GM20431 (cell line): ENCODE measurements around the gene PRKN.

ENCODE experiments used
- in situ Hi-C: fragments of 300-500 bp; cut with MseI, MboI; formaldehyde crosslinking; loops from one replicate; pipeline ENCODE4 v1.15.0; 2020; ENCODE audit warnings: low sequenced_read_pairs; ENCODE audit not compliant: unreplicated experiment

The PRKN gene

DNA sequence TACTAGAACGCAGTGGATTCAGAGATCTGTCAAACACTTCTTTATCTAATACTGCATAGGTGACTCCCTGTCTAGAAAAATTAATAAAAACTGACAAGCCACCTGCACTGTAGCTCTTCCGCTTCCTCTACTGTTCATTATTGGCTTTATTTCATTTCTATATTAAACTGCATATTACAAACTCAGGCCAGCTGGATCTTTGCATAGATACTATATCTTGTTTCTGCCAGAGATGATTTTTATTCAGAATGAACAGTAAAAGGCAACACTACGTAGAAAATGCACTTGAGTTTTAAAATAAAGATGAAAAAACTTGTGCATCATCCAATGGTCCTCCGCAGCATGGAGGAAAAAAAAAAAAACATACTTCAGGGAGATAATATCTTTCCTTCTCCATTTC is 508.3 kb downstream of the PRKN start:
- in situ Hi-C loops = no loop called here

DNA sequence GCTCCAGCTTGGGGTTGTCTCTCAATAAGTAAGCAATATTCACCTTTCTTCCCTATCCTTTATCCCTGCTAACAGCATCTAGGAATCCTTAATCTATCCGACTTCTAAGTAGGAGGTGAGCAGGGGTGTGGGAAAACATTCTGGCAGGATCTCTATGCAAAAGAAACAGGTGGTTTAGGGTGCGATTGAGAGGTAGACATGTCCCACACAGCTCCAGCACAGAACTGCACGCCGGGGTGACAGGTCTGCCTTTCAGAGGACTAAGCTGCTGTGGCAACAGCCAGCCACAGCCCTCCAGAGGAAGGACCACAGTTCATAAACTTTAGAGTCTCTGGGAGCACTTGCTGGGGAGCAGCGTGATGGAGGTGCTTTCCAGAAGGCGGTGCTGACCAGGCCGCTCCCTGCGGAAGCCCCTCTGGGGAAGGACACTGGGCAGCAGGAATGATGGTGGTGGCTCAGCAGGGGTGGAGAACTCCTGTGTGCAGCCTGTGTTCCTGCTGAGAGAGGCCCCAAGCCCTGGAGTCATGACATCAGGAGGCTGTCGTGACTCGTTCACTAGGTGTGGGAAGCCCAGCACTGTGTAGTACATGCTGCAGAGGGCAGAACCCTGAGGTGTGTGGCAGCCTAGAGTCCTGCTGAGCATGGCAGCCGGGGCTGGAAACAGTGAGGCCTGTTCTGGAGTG is 509.6 kb downstream of the PRKN start:
- in situ Hi-C loops = no loop called here

DNA sequence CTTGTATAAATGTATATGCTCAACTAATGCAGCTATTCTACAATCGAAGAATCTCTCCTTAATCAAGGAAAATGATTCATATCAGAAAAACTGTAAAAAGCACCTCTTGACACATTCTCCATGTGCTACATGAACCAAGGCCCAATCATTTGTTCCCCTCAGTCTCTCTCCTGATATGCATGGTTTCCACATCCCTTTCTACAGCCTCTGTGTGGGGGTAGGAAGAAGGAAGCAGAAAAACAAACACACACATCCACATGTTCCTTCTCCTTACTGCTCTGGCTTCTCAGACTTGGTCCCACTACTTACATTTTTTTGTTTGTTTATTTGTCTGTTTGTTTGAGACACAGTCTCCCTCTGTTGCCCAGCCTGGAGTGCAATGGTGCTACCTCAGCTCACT is 510.5 kb downstream of the PRKN start:
- in situ Hi-C loops = no loop called here

DNA sequence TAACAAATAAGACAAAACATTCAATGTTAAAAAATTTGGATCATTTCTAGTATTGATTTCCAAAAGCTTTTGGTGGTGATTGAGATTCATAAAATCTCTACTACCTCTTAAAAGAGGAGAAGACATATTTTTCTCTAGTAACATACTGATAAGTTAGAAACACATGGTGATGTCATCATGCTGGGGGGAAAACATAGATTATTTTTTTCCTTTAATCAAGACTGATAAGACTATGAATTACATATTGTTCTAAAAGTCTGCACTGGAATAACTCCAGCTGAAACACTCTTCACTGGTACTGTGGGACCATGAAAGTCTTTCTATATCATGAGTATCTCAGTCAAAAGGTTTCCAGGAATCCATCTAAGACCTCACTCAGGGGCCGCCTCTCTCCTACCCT is 515.8 kb downstream of the PRKN start:
- in situ Hi-C loops = no loop called here

DNA sequence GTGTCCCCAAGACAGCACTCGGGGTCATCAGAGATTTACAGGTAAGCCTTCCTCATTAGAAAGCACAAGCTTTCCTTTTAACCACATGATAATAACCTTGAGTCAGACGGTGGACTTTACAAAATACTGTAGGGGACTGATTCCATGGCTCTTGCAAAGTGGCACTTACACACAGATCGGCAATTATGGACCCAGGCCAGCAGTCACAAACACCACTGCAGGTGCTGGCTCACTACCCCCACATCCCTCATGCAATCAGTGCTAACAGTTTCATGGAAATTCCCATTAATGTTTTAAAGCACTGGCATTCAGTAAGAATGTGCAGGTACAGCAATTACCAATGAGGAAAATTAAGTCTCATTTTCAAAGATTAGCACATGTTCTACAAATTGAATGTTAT is 516.5 kb downstream of the PRKN start:
- in situ Hi-C loops = no loop called here

DNA sequence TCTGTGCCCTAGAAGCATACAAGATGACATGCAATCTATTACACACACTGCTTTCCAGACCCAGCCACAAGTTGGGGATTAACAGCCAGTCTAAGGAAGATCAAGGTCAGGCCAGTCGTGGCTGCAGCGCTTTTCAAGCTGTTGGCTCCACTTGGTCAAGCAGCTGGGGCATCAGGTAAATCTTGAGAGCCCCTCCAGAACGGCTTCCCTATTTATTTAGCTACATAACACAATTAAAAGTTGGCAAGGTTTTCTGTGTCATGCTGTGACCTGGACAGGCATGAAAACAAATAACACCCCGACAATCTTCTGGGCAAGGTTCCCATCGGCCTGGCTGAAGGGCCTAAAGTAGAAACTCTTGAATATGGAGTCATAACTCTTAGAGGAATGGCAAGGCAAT is 524.3 kb downstream of the PRKN start:
- in situ Hi-C loops = no loop called here

DNA sequence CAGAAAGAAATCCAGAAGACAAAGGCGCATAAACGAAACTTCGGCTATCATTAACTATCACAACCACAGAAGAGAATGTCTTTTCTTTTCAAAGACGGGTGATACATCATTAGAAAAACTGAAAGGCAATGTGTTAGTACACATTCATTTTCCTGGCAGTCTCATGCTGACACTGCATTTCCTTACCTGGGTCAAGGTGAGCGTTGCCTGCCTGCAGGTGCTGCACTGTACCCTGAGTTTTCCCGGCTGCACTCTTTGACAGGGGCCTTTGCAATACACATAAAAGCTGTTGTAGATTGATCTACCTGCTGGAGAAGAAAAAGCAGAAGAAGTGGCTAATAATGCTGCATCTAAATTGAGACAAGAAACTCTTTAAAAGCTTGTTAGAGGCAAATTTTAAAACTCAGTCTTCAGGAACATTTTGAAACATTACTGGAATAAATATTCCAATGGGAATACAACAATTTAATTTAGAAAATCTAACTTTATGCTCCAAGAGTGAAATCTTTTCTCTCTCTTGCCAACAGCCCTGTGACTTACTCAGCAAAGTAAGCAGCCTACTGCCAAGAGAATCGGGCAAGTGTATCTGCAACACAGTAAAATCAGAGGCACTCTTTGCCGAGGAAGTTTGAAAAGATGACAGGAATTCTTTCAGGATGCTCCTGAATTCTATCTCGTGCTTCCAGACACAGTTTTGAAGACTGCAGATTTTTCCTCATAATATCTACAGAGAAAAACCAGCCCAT is 526.4 kb downstream of the PRKN start:
- in situ Hi-C loops = no loop called here

DNA sequence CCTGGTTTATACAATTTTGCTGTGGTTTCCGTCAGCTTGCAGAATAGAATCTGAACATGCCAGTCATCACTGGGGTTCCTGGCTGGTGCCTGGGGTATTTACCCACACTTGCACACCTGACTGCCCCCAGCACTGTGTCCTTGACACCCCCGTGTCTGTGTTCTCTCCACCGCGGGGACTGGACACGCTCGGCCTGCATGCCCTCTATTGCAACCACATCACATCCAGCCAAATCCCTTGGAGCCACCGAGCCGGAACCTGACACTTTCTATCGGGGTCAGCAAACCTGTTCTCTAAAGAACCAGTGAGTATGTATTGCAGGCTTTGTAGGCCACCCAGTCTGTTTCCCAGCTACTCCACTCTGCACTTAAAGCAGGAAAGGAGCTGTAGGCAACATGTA is 527.5 kb downstream of the PRKN start:
- in situ Hi-C loops = no loop called here

DNA sequence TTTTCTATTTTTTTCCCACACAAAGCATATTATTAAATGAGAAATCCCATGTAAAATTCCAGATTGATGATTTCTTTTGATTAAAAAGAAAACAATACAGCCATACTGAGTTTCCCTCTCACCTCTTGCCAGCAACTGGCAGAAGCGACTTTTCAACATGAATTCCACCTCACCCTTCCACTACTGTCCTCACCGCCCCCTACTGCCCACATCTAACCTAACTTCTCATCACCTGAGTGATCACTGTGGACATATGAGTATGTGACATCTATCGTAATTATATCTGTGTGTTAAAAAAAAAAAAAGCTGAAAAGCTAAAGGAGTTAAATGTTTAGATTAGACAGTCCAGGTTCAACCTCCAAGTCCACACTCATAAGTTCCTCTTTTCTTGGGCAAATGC is 528.6 kb downstream of the PRKN start:
- in situ Hi-C loops = no loop called here

DNA sequence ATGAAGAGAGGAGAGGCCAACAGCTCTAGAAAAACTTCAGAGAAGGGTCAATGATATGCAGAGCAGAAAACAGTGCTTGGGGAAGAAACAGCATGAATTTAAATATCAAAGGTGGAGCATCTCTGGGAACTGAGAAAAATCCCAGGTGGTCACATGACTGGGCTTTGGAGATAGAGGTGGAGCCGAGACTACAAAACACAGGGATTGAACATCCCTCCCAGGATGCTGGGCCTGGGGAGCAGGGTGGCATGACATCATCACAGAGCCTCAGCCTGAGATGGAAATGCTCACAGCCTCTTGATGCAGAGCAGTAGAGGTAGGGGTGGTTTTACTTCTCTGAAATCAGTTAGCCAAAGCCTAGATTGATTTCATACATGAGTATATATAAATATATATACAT is 529.5 kb downstream of the PRKN start:
- in situ Hi-C loops = no loop called here

DNA sequence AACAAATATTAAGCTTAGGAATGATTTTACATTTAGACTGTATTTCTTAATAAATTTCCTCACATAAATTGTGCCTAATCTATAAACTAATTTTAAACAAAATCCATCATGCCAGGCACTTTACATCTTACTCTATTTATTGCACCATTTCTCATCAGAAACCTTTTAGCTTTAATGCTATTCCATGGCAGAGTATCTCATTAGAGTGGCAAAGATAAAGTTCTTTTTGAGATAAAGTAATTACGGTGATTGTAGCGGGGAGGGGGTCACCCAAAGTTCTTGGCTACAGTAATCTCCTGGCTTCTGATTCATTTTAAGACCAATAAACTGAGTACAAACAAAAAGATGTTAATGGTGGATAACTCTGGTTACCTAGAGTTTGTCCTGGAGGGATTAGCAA is 532.1 kb downstream of the PRKN start:
- in situ Hi-C loops = no loop called here

DNA sequence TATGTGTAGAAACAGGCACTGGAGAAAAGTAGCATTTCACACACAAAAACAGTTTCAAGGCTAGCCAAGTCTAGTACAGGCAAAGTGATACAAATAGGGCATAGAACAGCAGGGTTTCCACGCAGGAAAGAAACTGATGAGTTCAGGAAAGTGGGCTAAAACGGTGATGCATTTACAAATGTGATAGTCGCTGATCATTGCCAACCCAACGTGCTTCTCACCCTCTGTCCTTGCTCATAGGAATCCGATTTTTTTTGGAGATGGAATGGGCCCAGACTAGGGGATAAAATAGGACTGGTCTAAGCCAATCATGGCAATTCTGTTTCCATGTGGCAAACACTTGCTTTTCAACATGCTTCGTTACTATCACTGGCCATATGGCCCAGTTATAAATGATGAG is 536.6 kb downstream of the PRKN start:
- in situ Hi-C loops = no loop called here

DNA sequence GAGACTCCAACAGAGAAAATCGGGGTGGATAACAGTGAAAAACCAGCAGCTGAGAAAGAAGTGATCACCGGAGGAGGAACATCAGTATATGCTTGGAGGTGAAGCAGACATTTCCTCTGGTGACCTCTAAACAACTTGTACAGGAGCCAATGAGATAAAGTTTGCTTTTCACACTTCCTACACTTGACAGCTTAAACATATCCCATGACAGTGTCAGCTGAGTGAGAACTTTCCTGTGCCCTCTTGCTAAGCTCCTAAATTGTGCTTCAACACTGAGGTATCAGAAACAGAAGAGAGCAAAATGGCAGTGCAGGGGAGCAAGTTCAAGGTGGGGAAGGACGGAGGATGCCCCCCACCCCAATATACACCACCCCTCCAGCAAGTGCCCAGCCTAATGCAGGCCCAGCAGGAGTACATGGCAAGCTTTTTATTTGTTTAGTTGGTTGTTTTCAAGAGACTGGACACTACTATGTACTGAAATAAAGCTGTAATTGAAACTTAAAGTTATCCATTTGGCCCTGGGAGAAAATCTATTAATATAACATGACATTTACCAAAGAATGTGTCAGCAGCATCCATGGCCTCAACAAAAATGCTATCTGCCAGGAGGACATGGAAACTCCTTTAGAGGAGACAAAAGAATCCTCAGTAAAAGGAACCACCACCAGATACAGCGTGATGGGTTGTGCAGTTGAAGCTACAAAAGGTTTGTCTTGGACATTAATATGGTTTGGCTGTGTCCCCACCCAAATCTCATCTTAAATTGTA is 540.2 kb downstream of the PRKN start:
- in situ Hi-C loops = no loop called here

DNA sequence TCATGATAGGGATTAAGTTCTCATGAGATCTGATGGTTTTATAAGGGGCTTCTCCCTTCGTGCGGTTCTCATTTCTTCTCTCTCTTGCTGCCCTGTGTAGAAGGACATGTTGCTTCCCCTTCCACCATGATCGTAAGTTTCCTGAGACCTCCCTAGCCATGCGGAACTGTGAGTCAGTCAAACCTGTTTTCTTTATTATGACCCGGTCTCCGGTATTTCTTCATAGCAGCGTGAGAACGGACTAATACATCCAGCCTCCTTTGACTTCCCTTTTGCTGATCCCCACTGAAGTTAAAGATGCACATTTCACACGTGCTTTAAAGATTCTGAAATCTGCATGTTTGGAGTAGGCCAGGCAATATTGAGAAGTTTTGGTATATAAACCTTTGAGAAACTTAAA is 543.1 kb downstream of the PRKN start:
- in situ Hi-C loops = no loop called here

DNA sequence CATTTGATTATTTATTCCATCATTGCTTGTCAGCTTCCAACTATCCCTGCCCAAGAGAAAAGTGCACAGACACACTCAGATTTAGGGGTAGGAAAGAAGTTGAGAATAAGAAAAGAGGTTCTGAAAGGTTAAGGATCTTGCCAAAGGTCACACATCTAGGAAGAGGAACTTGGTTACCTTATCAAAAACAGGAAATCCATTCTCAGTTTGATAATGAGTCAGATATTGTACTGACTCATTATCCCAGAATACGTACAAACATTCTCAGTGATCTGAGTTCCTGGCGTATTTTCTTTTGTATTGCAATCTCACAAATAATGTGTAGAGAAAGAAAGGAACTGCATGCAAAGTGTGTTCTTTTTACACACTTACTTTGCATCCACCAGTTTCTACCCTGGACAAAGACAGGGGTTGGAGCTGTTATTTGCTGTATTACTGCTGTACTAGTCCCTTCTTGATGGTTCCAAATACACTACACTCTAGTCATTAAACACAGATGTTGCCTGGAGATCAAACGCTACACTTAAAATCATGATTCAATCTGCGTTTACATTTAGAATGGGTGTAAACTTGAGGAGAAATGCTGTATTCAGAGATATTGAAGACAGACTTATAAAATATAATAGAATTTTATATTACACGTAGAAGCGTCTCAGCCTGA is 545.7 kb downstream of the PRKN start:
- in situ Hi-C loops = no loop called here

DNA sequence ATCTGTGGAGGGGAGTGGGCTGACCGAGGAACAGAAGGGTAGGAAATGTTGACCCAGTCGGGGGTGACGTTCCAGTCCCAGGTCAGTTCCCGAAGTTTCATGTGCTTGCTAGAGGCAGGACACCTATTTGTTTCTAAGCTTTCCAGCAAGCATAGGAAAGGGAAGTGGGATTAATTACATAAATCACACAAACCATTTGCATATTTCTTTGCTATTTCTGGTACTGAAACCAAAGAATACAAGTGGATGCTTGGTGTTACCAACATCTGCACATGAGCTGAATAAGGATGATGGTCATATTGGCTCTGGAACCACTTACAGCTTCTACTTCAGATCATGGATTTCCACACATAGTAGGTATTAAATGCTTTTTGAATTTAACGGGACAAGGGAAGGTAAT is 546.5 kb downstream of the PRKN start:
- in situ Hi-C loops = no loop called here

DNA sequence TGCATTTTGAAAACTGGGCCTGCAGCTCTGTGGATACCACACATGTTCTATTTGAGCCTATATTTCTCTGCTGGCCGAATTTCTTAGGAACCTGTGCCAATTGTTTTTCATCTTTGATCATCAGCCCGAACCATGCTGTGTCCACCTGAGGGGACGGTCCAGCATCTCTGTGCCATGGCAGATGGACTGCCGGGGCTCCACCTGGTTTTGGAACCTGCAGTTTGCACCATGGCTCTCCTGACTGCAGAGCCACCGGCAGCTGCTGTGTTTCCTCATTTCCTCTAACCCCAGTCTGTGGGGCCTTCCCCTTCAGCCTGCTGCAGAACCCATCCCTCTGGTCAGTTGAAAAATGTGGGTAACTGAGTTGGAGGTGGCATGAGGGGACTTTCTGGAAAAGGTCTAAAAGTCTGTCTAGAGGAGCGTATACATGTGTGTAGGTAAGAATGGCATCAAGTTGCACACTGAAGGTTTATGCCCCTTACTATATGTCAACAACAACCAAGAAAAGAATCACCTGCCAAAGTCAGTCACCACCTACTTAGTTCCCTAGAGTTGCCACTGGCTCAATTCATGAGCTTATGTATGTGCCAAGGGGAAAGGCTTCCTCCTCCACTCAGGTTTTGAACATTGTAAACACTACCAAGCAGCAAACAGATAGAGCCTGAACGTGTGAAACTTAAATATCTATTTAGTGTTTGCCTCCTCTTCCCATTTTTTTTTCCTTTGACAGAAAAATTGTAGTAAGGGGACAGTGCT is 548.2 kb downstream of the PRKN start:
- in situ Hi-C loops = no loop called here

DNA sequence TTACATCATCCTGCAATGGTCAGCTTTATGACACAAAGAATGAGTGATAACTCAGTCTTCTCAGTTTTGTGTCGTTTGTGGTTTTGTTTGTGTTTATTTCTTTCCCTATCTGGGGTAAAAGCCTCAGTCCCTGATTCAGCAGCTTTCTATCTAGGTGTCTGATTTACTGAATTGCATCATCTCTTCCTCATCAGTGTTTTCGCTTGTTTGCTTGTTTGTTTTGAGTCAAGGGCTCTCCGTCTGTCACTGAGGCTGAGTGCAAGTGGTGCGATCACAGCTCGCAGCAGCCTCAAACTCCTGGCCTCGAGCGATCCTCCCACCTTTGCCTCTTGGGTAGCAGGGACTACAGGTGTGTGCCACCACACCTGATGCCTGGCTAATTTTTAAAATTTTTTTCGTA is 548.9 kb downstream of the PRKN start:
- in situ Hi-C loops = no loop called here

DNA sequence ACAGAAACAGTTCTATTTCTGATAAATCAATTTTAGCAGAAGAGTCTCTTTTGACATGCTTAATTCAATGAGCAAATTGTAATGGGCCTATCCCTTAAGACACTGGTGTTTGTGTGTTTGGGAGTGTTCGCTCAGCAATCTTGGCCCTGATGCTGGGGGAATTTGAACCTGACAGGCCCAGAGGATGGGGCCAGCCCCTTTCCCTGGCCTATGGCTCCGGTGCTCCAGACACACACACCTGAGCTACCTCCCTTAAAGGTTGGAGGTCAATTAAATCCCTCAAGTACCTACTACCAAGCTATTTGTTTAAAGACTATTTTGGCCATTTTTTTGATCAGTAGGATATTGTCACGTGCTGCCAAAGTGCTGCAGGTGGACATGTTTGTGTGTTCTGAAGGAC is 549.3 kb downstream of the PRKN start:
- in situ Hi-C loops = no loop called here

DNA sequence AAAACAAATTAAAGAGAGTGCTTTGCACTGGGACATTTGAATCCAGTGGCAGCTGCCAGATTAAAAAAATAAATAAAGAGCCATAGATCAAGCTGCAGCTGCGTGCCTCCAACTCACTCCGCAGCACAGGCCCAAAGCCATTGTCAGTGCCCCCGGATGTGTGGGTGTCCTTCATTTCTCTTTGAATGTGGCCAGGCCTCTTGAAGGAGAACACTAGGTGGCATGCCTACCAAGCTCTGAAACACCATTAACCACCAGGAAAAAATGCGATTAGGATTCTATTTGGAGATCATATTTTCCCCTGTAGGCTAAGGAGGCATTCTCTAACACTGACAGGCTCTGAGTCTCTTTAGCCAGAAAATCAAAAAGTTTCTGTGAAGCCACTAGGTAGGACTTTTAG is 549.8 kb downstream of the PRKN start:
- in situ Hi-C loops = no loop called here
